ENCODE data around the gene PSMB7.

Gene PSMB7

GRCh38 chr9:124423591-124423990 lies 8.3 kb upstream of the PSMB7 start:
- DNase-seq (ENCODE audit: low read depth): no peak
- TF ChIP-seq CTCF (IDR thresholded peaks at IDR 0.05; ENCODE audit: control insufficient read depth, extremely low read depth, insufficient read depth): no peak
- no peak overlapping the region for H3K4me3 ChIP-seq (ENCODE audit: low read depth, low read length)

- no peak for TF ChIP-seq CTCF (IDR thresholded peaks at IDR 0.05; ENCODE audit: control insufficient read depth, extremely low read depth, insufficient read depth)
- DNase-seq (ENCODE audit: low read depth): no peak
- H3K4me3 ChIP-seq (ENCODE audit: low read depth, low read length): no peak overlapping the region
Observed at GRCh38 chr9:124423155-124423554, 7.9 kb upstream of the PSMB7 start.

GRCh38 chr9:124420991-124421543 lies 5.8 kb upstream of the PSMB7 start:
- TF ChIP-seq CTCF (IDR thresholded peaks at IDR 0.05; ENCODE audit: control insufficient read depth, extremely low read depth, insufficient read depth): no peak
- no peak for DNase-seq (ENCODE audit: low read depth)
- no peak overlapping the region for H3K4me3 ChIP-seq (ENCODE audit: low read depth, low read length)

GRCh38 chr9:124419832-124420489 lies 4.7 kb upstream of the PSMB7 start:
- no peak for TF ChIP-seq CTCF (IDR thresholded peaks at IDR 0.05; ENCODE audit: control insufficient read depth, extremely low read depth, insufficient read depth)
- H3K4me3 ChIP-seq (ENCODE audit: low read depth, low read length): no peak overlapping the region
- no peak for DNase-seq (ENCODE audit: low read depth)

GRCh38 chr9:124415852-124416484 lies 726 bp upstream of the PSMB7 start:
- no peak for TF ChIP-seq CTCF (IDR thresholded peaks at IDR 0.05; ENCODE audit: control insufficient read depth, extremely low read depth, insufficient read depth)
- DNase-seq (ENCODE audit: low read depth): no peak

GRCh38 chr9:124414612-124415011 lies 630 bp downstream of the PSMB7 start:
- TF ChIP-seq CTCF (IDR thresholded peaks at IDR 0.05; ENCODE audit: control insufficient read depth, extremely low read depth, insufficient read depth): no peak
- H3K4me3 ChIP-seq (ENCODE audit: low read depth, low read length): peak overlapping the region; percentile 89
- DNase-seq (ENCODE audit: low read depth): no peak

More at GRCh38 chr9:124415852-124416484, 726 bp upstream of the PSMB7 start:
- H3K4me3 ChIP-seq (ENCODE audit: low read depth, low read length): peak overlapping the region; percentile 89; the same call in 1 of the 2 replicates

Data from LNCaP clone FGC (cell line).